ENCODE results near the gene HINFP.

DNA sequence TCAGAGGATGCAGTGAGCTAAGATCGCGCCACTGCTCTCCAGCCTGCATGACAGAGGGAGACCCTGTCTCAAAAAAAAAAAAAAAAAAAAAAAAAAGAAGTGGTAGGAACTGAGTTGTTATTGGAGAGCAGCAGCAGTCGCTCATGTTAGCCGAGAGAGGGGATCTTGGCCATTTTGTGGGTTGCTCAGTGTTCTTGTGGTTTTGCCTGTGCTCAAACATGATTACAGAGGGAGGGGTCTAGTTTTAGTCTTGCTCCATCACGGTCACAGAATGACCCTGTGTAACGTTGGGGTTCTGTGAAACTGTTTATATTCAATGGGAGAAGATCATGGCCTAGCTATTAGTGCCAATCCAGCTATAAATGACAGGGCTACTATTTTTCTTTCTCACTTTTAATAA, 21.7 kb upstream of the HINFP start:
- no peak for TF ChIP-seq POLR2A (IDR thresholded peaks at IDR 0.05)
- no peak for TF ChIP-seq CTCF (IDR thresholded peaks at IDR 0.05)

All from right lobe of liver (tissue), 4 donors.